OCI-LY7 (cell line): ENCODE measurements around the gene ZNF500. TPM values are rescaled to one million over a fixed set of nuclear protein-coding genes. Genes with fewer than 3 reads are reported as not detected.

ENCODE experiments used
- BruUV-seq: library from RNA; stranded (reverse); fragments of 400-500 nt; replicated peaks from 2 replicates; lab custom pipeline; 2021; lab: Mats Ljungman, UMichigan
- CTCF ChIA-PET: fragments of 300-600 bp; sonication (Branson Sonifier 250); formaldehyde crosslinking; loops from one replicate; lab custom pipeline; 2022; ENCODE audit warnings: antibody characterized with exemption; ENCODE audit not compliant: unreplicated experiment; lab: Charles Lee
- POLR2A ChIA-PET: fragments of 300-600 bp; sonication (Branson Sonifier 250); formaldehyde crosslinking; loops from one replicate; lab custom pipeline; 2022; ENCODE audit warnings: antibody characterized with exemption; lab: Charles Lee
- DNase-seq: peaks from one replicate; pipeline ENCODE4 v3.0.0-alpha.2; 2015; ENCODE audit warnings: low spot score
- H2AFZ ChIP-seq: fragments of 200-600 bp; sonication (generic), shearing (Covaris generic); 2 replicates; pipeline ENCODE4 v1.6.1; 2014; ENCODE audit warnings: mild to moderate bottlenecking, antibody characterized with exemption, low read length, moderate library complexity
- H3K27ac ChIP-seq: fragments of 200-600 bp; sonication (generic); 2 replicates; pipeline ENCODE4 v1.5.1; 2014; ENCODE audit warnings: mixed run types, low read depth, mild to moderate bottlenecking, moderate library complexity, low read length, inconsistent platforms; ENCODE audit not compliant: poor library complexity, severe bottlenecking
- H3K36me3 ChIP-seq: fragments of 200-600 bp; sonication (generic); 2 replicates; pipeline ENCODE4 v1.6.1; 2014; ENCODE audit warnings: mild to moderate bottlenecking, antibody characterized with exemption, low read length, moderate library complexity, mixed read lengths; ENCODE audit not compliant: insufficient read depth
- H3K4me1 ChIP-seq: fragments of 200-600 bp; sonication (generic); 2 replicates; pipeline ENCODE4 v1.5.1; 2014; ENCODE audit warnings: mild to moderate bottlenecking, low read length; ENCODE audit not compliant: insufficient read depth, poor library complexity, severe bottlenecking
- H3K4me2 ChIP-seq: fragments of 200-600 bp; sonication (generic); 2 replicates; pipeline ENCODE4 v1.6.1; 2014; ENCODE audit warnings: mild to moderate bottlenecking, low read length
- H3K4me3 ChIP-seq: fragments of 200-600 bp; sonication (generic); 2 replicates; pipeline ENCODE4 v1.5.1; 2014; ENCODE audit warnings: mild to moderate bottlenecking, low read depth, low read length; ENCODE audit not compliant: poor library complexity, severe bottlenecking
- H3K79me2 ChIP-seq: fragments of 200-600 bp; sonication (generic); 2 replicates; pipeline ENCODE4 v1.6.1; 2016; ENCODE audit warnings: low read depth, mild to moderate bottlenecking, low read length, moderate library complexity, mixed read lengths; ENCODE audit not compliant: insufficient read depth
- H3K9me2 ChIP-seq: fragments of 200-600 bp; sonication (generic); 2 replicates; pipeline ENCODE4 v1.6.1; 2016; ENCODE audit warnings: mild to moderate bottlenecking, low read length, mixed read lengths; ENCODE audit not compliant: insufficient read depth
- H3K9me3 ChIP-seq: fragments of 200-600 bp; sonication (generic); 2 replicates; pipeline ENCODE4 v1.6.1; 2014; ENCODE audit warnings: mild to moderate bottlenecking, mixed run types, low read length, mixed read lengths
- H4K20me1 ChIP-seq: fragments of 200-600 bp; sonication (generic); 2 replicates; pipeline ENCODE4 v1.6.1; 2014; ENCODE audit warnings: mild to moderate bottlenecking, antibody characterized with exemption, low read length, moderate library complexity, mixed read lengths; ENCODE audit not compliant: insufficient read depth
- EZH2phosphoT487 ChIP-seq: fragments of 200-600 bp; sonication (generic); IDR thresholded peaks from 2 replicates; pipeline ENCODE4 v1.6.1; 2018; ENCODE audit warnings: low read depth, borderline replicate concordance, mild to moderate bottlenecking, mixed run types, antibody characterized with exemption, low read length, moderate library complexity, mixed read lengths
- intact Hi-C: fragments of 100-400 bp; cut with micrococcal nuclease; formaldehyde crosslinking; loops from one replicate; pipeline ENCODE4 v1.10.0; 2022; ENCODE audit not compliant: unreplicated experiment
- total RNA-seq, 2 experiments: library from RNA; depleted of rRNA in 1 of 2; stranded (reverse); fragments of >200 nt in 1 of 2; shearing (Covaris generic) in 1 of 2; gene quantifications; 2 replicates each; pipeline ENCODE4 v1.2.3, GENCODE V29; 2014 to 2022
- TF ChIP-seq, protein P1 (sequence below): fragments of 200-600 bp; sonication (generic); conservative IDR thresholded peaks from 2 replicates; pipeline ENCODE4 v1.5.1; 2014; ENCODE audit warnings: mild to moderate bottlenecking, antibody characterized with exemption, low read length, moderate library complexity, mixed read lengths

The ZNF500 gene
- total RNA-seq, 2 experiments from 2014 or later: 16.1 to 23.9 TPM

DNA sequence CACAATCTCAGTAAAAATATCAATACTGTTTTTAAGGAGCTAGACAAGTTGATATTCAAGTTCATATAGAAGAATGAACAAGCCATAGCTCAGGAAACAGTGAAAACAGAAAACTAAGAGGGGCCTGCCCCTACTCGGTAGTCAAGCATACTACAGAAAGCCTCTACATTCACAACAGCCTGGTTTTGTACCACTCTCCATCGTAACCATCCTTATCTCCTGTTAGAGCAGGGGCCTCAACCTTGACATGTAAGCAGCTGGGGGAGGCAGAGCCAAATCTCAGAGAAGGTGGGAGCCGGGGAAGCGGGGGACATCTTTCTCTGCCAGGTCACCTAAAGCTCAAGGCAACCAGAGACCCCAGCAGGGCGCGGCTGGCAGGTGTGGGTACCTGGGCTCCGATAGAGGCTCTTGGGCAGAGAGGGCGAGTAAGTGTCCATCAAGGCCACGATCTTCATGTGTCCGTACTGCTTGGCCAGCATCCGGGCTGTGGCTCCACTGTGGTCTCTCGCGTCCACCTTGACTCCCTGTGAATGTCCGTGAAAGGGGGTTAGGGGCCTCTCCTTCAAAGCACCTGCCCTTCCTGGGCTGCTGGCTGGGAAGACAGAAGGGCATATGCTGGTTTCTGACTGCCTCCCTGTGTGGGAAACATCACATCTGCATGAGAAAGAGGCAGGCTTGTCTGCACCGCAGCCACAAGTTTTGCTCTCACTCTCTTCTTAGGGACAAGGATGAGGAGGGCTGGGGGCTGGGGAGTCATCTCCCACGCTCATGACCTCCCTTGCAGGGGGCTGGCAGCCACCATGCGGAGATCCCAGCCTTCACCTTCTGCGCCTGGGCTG is 53.1 kb downstream of the ZNF500 start:
- TF ChIP-seq EZH2phosphoT487: no peak
- TF ChIP-seq, protein P1, sequence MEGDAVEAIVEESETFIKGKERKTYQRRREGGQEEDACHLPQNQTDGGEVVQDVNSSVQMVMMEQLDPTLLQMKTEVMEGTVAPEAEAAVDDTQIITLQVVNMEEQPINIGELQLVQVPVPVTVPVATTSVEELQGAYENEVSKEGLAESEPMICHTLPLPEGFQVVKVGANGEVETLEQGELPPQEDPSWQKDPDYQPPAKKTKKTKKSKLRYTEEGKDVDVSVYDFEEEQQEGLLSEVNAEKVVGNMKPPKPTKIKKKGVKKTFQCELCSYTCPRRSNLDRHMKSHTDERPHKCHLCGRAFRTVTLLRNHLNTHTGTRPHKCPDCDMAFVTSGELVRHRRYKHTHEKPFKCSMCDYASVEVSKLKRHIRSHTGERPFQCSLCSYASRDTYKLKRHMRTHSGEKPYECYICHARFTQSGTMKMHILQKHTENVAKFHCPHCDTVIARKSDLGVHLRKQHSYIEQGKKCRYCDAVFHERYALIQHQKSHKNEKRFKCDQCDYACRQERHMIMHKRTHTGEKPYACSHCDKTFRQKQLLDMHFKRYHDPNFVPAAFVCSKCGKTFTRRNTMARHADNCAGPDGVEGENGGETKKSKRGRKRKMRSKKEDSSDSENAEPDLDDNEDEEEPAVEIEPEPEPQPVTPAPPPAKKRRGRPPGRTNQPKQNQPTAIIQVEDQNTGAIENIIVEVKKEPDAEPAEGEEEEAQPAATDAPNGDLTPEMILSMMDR: no peak
- H3K27ac ChIP-seq: no peak overlapping the region
- POLR2A ChIA-PET: interaction anchor here (0.6 to 0.8 kb wide), 2 partner anchors 266 to 1374 kb away, joined by 3 to 5 read pairs; no protein-coding TSS in a partner anchor
- CTCF ChIA-PET: no interaction called here
- BruUV-seq: no TSS peak
- H3K9me2 ChIP-seq: no peaks in the 10 kb centered on the region
- H2AFZ ChIP-seq: no peak overlapping the region
- H4K20me1 ChIP-seq: no peaks in the 10 kb centered on the region
- DNase-seq: no peak
- intact Hi-C loops: no loop called here
- peaks cover 9% of the 10 kb centered on the region for H3K4me1 ChIP-seq
- no peaks in the 10 kb centered on the region for H3K79me2 ChIP-seq
- H3K36me3 ChIP-seq: peaks cover 32% of the 10 kb centered on the region
- no peaks in the 10 kb centered on the region for H3K9me3 ChIP-seq
- H3K4me2 ChIP-seq: no peak overlapping the region
- H3K4me3 ChIP-seq: no peak overlapping the region

DNA sequence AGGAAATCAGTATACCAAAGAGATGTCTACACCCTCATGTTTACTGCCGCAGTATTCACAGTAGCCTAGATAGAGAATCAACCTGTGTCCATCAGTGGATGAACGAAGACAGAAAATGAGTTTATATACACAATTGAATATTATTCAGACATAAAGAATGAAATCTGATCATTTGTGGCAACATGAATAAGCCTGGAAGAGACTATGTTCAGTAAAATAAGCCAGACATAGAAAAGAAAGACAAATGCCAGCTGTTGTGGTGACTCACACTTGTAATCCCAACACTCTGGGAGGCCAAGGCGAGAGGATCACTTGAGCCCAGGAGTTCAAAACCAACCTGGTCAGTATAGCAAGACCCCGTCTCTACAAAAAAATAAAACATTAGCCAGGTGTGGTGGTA is 57.5 kb downstream of the ZNF500 start:
- Histone ChIP-seq H3K36me3 (peaks cover 41% of the 10 kb centered on the region), H3K9me3 (no peaks in the 10 kb centered on the region), H3K4me2 (no peak overlapping the region), H3K4me3 (no peak overlapping the region), H3K4me1 (no peaks in the 10 kb centered on the region), H3K79me2 (no peaks in the 10 kb centered on the region), H4K20me1 (no peaks in the 10 kb centered on the region), H3K27ac (no peak overlapping the region), H2AFZ (no peak overlapping the region), H3K9me2 (no peaks in the 10 kb centered on the region)
- ChIA-PET POLR2A (no interaction called here), CTCF (interaction anchor here (0.6 kb wide), 1 partner anchor 14 kb away, joined by 3 read pairs; no protein-coding TSS in a partner anchor)
- no TSS peak for BruUV-seq
- TF ChIP-seq, protein P1: no peak
- TF ChIP-seq EZH2phosphoT487: no peak
- no peak for DNase-seq
- intact Hi-C loops: no loop called here

DNA sequence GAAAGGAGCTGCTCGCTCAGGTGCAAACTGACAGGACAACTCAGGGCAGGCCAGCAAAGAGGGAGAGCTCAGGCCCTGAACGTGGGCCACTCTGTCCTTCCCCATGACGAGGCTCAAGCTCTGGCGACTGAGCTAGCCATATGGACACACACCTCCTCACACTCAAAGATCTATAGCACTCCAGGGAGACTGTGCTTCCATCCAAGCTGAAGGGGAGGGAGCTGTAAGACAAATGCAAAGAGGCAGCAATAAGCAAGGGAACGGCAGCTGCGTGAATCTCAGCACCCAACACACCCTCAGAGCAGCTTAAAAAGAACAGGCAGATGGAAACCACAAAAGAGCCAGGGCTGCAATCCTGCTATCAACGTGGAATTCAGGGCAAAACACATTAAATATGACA is 60.1 kb downstream of the ZNF500 start:
- DNase-seq: no peak
- no peaks in the 10 kb centered on the region for H4K20me1 ChIP-seq
- no peak overlapping the region for H2AFZ ChIP-seq
- no peak overlapping the region for H3K27ac ChIP-seq
- ChIA-PET POLR2A (interaction anchor here (0.7 to 1.5 kb wide), 2 partner anchors 27 to 339 kb away, joined by 4 to 5 read pairs; partner anchors contain the start of genes ANKS3 and DNAAF8), CTCF (no interaction called here)
- H3K36me3 ChIP-seq: peaks cover 37% of the 10 kb centered on the region; the same call in 1 of the 2 replicates
- H3K4me3 ChIP-seq: no peak overlapping the region
- intact Hi-C loops: no loop called here
- no peak overlapping the region for H3K4me2 ChIP-seq
- H3K79me2 ChIP-seq: no peaks in the 10 kb centered on the region
- no peaks in the 10 kb centered on the region for H3K9me3 ChIP-seq
- no TSS peak for BruUV-seq
- no peak for TF ChIP-seq EZH2phosphoT487
- TF ChIP-seq, protein P1: no peak
- H3K9me2 ChIP-seq: no peaks in the 10 kb centered on the region
- no peaks in the 10 kb centered on the region for H3K4me1 ChIP-seq
